A673 (cell line): Measurements from ENCODE around the gene ACSL1.

Source experiments
- CTCF ChIP-seq: fragments of 300-800, 200-600 bp; sonication (generic); conservative IDR thresholded peaks from 2 replicates; pipeline ENCODE4 v1.5.1; 2017; ENCODE audit warnings: low read depth, mild to moderate bottlenecking, antibody characterized with exemption, low read length, moderate library complexity, mixed read lengths
- EZH2 ChIP-seq: fragments of 200-600 bp; sonication (generic); IDR thresholded peaks from 2 replicates; pipeline ENCODE4 v1.6.1; 2017; ENCODE audit warnings: borderline replicate concordance, low read depth, mild to moderate bottlenecking, mixed read lengths, antibody characterized with exemption, low read length; ENCODE audit not compliant: poor library complexity, severe bottlenecking

- TF ChIP-seq CTCF: no peak
- TF ChIP-seq EZH2: no peak
These were observed 73.1 kb downstream of the ACSL1 start for GRCh38 chr4:184752496-184753275.
